Stimulated activated CD4-positive, alpha-beta T cell treated with anti-CD3 and anti-CD28 coated beads, Interleukin-12 subunit alpha, Interleukin-12 subunit beta, amount 100 ng/mL, for 24 hours (primary cell): ENCODE measurements around the gene GALNT18.

ENCODE experiments used
- DNase-seq, 2 experiments: peaks; one replicate each; pipeline ENCODE4 v3.0.0-alpha.2; 2020; ENCODE audit warnings: low read depth in 2 of 2

Gene GALNT18

DNA sequence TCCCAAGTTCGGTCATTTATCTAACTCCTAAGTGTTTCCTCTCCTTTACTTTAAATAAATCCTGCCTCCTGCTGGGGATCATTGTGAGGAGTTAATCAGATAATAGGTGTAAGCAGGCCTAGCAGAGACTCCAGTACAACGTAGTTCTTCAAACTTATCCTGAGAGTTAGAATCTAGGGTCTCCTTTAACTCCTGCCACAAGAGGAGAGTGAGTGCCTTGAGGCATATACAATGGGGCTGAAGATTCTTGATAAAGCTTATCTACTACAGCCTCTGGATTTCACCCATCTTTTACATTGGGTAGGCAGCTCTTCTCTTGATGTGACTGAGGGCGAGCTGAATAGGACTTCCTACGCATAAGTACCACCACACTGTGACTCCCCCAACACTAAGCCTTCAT, 3.1 kb upstream of the GALNT18 start:
- DNase-seq, result no peak

DNA sequence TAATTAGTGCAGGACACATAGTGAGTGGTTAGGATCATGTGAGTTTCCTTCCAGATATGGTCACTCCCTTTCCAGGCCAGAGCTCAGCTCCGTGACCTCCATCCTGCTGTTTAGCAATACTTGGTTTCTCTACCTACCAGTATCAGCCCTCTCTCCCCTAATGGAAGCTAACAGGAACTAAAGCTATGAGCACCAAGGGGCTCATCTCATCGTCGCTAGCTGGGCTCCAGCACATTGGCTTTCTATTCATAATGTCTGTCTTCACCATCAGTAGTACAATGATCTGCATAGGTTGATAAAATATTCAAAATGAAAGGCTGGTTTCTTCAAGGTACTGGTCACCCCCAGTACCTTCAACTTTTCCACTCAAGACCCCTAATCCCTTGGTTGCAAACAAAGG, 2.4 kb upstream of the GALNT18 start:
- no peak for DNase-seq

DNA sequence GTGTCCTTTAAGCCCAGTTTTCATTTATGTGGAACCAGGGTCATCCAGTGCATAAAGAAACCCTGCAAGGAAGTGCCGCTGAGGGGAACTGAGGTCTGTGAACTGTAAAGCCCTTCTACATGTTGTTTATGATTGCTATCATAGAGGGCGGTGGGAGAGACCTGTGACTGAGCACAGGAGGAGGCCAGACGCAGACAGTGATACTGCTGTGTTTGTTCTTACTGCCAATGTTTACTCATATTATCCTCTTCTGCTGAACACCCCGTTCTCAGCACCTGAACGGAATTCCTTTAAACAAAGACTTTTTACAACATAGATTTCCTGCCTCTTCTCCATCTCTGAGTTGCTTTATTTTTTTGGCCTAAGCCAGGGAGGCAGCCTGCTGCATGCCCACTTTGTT, 967 bp upstream of the GALNT18 start:
- DNase-seq, result no peak

DNA sequence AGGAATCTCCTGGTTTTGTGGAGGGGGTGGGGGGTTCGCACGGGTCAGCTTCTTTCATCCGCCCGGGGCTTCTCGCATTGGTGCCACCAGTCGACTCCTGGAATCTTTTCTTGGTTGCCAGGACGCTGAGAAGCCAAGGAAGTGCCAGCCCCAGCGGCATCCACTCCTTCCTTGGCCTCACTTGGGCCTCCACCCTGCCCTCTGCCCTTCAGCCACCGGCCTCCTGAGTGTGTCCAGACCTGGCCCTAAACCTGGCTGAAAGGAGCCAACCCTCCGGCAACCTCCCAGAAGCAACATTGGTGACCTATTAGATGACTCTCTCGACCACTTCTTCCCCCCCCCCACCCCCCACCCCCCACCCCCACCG, 518 bp upstream of the GALNT18 start:
- no peak for DNase-seq

DNA sequence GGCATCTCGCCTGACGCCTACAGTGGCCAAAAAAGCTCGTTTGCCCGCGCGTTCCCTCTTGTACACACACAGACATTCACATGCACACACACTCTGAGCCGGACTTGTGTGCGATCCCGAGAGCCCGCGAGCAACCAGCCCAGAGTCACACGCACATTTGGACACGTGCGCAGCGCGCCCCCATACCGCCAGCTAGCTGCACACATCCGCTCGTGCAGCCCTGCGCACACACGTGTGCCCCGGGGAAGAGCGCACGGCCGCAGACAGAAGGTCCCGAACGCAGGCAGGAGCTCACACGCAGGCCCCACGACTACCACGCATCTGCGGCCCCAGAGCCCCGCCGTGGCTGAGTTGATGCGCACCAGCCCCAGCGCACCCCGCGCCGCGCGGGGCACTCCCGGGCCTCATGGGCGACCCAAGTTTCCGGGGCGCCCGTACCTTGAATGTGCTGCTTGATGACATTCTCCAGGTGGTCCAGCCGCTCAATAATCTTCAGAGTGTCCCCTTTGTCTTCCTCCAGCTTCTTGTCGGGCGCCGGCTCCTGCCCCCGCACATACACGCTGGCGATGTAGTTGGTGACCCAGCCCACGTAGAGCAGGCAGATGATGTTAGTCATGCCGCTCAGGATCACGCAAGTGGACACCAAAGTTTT, 758 bp downstream of the GALNT18 start:
- peak in 1 of 2 experiments; percentile 22 for DNase-seq

DNA sequence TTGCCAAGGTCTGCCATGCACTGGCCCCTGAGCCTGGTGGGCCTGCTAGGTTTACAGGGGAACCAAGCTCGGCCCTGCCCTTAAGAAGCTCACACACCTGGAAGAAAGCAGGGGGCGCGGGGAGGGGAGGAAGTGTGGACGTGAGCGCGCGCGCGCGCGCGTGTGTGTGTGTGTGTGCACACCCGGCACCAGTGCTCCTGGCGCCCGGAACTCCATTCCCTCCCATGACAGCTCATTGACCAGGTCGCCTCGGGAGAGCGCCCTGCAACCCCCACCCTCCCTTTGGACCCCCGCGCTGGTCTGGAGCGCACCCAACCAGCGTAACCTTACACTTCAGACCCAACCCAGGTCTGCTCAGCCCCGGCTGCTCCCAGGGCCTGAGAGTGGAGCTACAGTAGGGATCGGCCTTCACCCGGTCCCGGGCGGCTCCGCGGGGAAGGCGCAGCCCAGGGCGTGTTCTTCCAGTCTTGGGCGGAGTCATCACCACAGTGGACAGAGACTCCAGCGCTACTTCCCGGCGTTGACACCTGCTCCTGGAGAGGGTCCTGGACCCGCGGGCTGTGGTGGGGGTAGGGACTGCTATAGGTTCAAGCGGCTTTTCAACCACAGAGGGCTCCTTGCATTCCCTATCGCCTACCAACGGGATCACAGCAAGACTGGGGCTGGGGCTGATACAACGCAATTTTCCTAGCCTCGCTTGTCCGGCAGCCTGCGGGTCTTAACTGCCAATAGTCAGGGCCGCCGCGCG, 1.5 kb downstream of the GALNT18 start:
- DNase-seq, result peak in 1 of 2 experiments; percentile 6

DNA sequence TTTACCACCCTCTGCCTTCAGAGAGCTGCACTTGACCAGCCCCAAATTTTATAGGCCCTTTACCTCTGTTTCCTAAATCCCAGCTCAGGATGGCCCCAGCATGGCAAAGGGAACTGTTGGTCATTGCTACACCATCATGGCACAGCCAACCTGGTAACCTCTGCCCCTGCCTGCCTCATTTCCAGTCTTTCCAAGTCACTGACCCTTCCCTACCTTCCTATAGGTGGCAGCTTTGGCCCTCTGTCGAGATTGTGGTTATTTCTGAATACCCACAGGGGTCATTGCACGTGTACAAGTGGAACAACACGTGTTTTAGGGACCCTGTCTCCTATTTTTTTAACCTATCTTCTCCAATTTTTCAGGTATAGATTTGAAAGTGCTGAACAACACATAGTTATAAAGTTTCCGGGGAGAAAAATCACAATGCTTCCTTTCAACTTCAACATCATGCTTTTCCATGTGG, 2.8 kb downstream of the GALNT18 start:
- DNase-seq, result no peak

DNA sequence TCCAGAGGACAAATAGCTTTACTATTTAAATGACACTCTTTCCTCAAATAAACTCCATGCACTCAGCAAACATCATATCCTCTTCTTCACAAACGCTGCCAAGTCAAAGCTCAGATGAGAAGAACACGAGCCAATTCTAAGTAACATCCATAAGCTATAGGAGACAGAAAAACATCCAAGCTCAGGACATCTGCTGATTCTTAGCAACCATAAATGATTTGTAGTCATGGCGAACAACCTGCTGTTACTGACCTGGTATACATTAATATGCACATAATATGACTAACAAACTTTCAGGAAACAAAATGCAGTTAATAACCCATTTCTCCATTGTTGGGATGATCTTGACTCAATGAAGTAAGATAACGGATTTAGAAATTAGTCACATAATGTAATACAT, 6.7 kb downstream of the GALNT18 start:
- no peak for DNase-seq

DNA sequence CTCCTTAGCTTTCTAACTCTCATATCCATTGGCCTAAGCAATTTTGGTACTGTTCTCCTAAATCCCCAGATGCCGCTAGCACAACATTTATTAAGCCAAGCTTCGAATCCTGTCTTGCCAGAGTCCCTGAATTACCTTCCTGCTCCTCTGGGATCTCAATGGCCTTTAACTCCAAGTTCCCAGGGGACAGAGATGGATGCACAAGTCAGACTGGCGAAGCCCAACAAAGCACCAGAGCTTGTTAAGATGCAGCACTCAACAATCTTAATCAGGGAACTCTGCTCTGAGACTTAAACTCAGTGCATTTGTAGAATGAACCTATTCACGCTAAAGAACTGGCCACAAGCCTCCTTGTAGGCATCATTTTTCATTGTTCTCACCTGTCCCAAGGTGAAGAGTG, 9.4 kb downstream of the GALNT18 start:
- DNase-seq, result no peak

DNA sequence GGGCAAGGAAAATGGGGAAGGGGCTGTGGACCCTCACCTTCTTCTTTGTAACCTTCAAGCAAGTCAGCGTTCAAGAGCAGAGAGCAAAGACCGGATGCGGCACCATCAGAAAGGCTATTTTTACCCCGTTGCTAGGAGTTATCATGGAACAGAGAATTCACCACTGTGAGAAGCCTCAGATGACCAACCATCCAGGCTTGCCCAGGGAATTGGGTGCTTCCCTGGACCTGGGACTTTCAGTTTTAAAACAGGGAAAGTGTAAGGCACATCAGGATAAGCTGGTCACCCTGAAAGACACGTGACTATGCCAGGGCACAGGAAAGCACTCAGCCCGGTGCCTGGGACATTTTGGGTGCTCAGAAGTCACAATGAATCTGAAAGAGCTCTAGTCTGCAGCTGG, 10.4 kb downstream of the GALNT18 start:
- no peak for DNase-seq

DNA sequence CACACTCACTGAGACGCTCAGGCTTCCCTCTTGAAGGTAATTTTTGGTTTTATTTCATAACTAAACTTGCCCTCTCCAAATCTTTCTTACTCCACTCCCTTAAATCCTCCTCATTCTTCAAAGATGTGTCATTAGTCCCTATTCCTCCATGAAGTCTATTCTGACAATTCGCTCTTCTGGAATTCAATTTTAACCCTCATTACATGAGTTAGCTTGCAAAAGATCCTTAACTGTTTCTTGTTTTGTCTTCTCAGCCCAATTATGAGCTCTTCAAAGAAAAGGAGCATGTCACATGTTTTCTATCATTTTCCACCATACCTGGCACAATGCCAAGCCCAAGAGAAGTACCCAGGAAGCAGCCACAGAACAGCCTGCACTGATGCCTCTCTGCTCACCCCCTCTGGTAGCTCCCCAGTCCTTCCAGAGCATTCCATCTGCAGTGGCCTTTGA, 13.0 kb downstream of the GALNT18 start:
- no peak for DNase-seq

DNA sequence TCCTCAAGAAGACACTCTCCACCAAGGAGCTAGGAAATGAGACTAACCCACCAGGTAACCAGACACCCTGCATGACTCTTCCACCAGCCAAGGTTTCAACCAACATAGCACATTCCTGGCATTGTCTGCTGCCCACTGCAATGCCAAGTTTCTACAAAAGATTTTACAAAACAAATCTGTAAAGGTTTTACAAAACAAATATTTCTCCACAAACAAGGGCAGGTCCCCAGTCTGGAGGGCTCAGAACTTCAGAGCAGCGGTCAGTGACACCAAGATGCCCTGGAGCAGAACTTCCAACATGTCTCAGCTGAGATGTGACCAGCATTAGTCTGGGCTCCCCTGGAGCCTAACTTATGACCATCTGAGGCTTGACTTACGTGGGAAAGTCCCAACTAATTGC, 14.0 kb downstream of the GALNT18 start:
- DNase-seq, result no peak

DNA sequence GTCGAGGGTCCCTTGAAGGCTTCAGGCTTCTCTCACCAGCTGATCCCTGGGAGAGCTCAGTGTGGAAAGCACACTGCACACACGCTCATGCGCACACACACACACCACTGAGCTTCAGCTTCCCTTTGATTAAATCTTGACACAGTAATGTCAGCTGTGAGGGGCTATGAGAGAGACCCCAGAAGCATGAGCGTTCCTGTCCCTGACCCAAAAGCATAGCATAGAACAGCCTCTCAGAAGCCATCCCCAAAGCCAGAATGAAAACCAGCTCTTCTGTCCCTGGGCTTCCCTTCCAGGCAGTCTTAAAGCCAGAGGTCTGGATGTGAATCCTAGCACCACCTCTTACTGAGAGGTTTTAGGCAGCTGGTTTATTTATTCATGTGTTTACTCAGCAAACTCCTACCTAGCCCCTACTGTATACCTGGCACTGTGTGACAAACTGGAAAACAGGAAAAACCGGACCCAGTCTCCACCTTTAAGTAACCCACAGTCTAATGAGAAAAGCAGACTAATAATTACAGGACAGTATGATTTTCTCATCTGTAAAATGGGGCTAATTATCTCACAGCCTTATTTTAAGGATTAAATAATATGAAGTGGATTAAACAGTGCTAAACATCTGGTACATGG, 15.9 kb downstream of the GALNT18 start:
- DNase-seq, result no peak

DNA sequence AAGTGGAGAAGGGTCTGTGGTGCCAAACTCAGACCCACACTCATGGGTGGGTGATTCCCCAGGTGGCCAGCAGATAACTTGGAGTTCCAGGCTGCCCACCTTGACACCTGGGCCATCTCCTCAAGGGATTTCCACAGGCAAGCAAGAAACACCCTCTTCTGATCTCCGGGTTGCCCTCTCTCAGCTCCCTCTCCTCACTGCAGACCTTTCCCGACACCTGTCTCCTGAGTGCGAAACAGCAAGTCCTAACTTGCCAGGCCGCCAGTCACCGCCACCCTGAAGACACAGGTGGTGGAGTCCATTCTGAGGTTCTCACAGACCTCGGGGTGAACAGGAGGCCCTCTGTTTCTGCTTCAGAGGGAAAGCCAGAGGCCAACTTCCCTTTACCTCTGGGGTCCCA, 16.6 kb downstream of the GALNT18 start:
- no peak for DNase-seq

DNA sequence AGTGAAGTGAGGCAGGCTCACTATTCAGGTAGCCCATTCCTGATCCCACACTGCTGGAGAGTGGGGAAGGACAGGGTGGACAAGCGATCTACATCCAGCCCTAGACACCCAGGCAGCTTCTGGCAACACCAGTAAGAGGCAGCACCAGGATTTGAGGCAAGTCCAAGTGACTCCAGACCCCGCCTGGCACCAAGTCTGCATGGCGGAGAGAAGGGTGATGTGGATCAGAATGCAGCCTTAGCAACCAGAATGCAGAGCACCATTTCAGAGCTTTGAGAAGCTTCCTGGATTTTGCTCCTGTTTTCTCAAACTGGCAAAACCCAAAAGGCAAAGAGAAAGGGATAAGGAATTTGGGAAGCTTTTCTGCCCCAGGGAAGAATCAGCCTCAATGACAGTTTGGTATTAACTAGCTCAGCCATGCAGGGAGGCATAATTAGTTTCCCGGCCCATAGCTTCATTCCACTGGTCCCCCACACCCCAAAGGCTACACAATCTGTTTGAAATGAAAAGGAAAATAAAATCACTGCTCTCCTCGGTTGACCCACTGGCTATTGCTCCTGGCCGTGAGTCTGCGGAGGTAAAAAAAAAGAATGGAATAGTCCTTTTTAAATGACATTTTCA, 17.3 kb downstream of the GALNT18 start:
- no peak for DNase-seq

DNA sequence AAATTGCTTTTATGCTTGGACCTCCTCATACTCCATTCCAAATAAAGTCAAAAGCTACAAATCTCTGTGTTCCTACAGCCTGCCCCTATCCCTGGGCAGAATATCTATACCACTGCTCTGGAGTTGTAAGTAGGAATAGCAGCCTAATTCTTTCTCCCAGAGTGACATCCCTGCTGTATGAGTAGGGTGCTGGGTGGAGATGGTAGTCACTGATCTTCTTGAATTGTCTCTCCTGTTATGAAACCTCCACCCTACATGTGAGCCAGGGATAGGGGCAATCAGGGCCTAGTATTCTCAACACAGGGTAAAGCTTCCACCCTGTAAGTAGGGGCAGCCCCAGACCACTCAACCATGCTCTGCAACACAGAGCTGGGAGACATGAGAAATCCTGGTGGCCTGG, 19.8 kb downstream of the GALNT18 start:
- no peak for DNase-seq

DNA sequence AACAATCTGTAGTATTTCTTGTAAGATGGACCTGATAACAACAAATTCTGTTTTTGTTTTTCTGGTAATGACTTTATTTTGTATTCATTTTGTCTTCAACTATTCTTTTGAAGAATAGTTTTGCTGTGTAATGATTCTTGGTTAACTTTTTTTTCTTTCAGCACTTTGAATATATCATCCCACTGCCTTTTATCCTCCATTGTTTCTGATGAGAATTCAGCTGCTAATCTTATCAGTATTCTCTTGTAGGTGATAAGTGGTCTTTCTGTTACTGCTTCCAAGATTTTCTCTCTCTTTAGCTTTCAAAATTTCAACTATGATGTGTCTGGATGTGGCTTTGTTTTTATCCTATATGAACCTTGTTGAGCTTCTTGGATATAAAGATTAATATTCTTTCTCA, 21.5 kb downstream of the GALNT18 start:
- no peak for DNase-seq

DNA sequence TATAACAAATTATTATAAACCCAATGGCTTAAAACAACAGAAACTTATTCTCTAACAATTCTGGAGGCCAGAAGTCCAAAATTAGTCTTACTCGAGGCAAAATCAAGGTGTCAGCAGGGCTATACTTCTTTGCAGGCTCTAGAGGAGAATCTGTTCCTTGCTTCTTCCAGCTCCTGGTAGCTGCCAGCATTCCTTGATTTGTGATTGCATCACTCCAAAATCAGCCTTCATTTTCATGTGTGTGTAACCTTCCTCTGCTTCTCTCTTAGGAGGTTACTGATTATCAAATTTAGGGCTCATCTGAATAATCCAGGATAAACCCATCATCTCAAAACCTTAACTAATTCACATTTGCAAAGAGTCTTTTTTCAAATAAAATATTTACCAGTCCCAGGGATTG, 23.6 kb downstream of the GALNT18 start:
- DNase-seq, result no peak

DNA sequence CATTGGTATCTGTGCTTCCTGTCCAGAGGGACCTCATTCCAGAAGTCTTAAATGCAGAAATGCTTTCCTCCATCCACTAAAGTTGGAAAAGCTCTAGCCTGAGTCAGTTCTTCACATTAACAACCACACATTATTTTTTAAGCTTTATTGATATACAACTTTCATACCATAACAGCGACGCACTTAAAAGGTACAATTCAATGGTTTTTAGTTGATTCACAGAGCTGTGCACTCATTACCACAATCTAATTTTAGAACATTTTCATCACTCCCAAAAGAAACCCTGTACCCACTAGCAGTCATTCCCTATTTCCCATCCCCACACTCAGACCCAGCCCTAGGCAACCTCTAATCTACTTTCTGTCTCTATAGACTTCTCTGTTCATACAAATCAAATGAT, 27.6 kb downstream of the GALNT18 start:
- no peak for DNase-seq

DNA sequence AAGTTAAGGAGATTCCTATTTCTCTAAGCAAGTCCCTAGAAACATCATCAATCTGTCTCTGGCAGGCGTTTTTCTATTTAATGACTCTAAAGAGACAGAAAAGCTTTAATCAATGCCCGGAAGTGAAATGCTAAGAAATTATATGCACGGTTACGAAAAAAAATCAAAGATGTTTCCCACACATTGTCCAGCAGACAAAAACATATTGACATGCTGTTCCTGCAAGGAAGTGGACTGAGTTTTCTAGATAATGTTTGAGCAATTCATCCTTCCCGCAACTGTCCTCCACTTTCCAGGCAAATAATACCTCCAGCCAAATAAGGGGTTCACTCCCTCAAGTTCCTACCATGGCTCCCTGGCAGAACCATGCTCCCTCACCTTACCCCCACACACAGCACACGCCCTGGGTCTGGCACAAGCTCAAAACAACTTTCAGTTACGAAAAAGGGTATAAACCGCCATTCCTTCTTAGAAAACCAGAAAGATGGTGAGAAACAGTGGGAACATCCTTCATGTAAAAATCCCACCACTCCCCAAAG, 29.6 kb downstream of the GALNT18 start:
- DNase-seq, result no peak

DNA sequence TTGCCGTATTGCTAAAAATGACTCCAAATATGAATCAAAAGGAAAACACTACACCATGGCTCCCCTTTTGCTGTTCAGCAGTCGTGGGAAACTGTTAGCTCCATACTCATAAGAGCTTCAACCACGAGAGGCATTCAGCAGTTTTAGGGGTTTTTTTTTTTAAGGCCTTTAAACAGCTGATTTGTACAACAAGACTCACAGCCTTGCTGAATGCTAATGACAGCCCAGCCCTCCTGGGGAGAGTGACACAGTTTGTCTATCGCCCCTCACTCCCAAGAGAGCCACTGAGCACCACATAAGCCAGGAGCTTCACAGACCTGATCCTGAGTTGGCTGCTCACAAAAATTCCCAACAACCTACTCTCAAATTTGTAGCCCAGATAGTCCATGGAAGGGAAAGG, 32.4 kb downstream of the GALNT18 start:
- DNase-seq, result no peak

DNA sequence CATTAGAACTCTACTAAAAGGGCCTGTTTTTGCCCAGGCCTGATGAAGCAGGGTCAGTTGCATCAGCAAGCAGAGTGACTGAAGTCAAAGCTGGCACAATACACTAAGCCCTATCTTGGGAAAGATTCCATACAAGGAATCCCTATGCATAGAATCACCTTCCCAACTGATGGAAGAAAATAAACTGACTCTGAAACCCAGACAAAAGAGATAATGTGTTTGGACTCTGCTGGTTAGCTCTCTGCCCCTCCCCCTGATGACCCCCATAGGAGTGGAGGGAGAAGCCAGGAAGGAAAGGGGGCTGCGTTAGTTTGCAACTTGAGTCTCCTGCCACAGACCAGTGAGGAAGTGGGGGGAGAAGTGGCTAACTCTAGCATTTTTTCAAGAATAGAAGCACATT, 32.9 kb downstream of the GALNT18 start:
- no peak for DNase-seq
